NCI-H1092 (cell line): ENCODE measurements around the gene ESRRG.

Experiments
- DNase-seq: peaks from one replicate; lab custom pipeline; 2025; lab: John Stamatoyannopoulos, UW

Gene ESRRG

GRCh38 chr1:216627252-216627651, 96.0 kb downstream of the ESRRG start:
- DNase-seq = no peak

- DNase-seq = no peak
These were observed 96.7 kb downstream of the ESRRG start for GRCh38 chr1:216626394-216627067.

GRCh38 chr1:216621536-216621935, 101.7 kb downstream of the ESRRG start:
- DNase-seq = no peak

GRCh38 chr1:216617081-216617875, 106.0 kb downstream of the ESRRG start:
- DNase-seq = no peak

- DNase-seq = no peak
These were observed 106.8 kb downstream of the ESRRG start for GRCh38 chr1:216616425-216616824.

- DNase-seq = no peak
These were observed 109.0 kb downstream of the ESRRG start for GRCh38 chr1:216614011-216614934.

- DNase-seq = no peak
These were observed 110.9 kb downstream of the ESRRG start for GRCh38 chr1:216612291-216612690.

- no peak for DNase-seq
These were observed 116.0 kb downstream of the ESRRG start for GRCh38 chr1:216607067-216607697.

- DNase-seq = no peak
These were observed 117.1 kb downstream of the ESRRG start for GRCh38 chr1:216606047-216606637.

- DNase-seq = peak; percentile 24
These were observed 118.5 kb downstream of the ESRRG start for GRCh38 chr1:216604771-216605170.

- DNase-seq = peak; percentile 84
These were observed 122.3 kb downstream of the ESRRG start for GRCh38 chr1:216600730-216601609.

GRCh38 chr1:216599851-216600250, 123.4 kb downstream of the ESRRG start:
- DNase-seq = no peak

GRCh38 chr1:216598448-216598847, 124.8 kb downstream of the ESRRG start:
- DNase-seq = no peak

GRCh38 chr1:216596281-216596862, 126.9 kb downstream of the ESRRG start:
- no peak for DNase-seq

- DNase-seq = no peak
These were observed 135.5 kb downstream of the ESRRG start for GRCh38 chr1:216587715-216588114.

GRCh38 chr1:216582151-216582550, 141.1 kb downstream of the ESRRG start:
- no peak for DNase-seq

GRCh38 chr1:216580538-216581057, 142.6 kb downstream of the ESRRG start:
- peak; percentile 92 for DNase-seq

- DNase-seq = no peak
These were observed 146.8 kb downstream of the ESRRG start for GRCh38 chr1:216576234-216576937.

- DNase-seq = no peak
These were observed 156.5 kb downstream of the ESRRG start for GRCh38 chr1:216566641-216567205.
